HCT116 (cell line): ENCODE measurements around the gene KCND1. TPM values are rescaled to one million over a fixed set of nuclear protein-coding genes. Genes with fewer than 3 reads are reported as not detected.

Experiments
- ATAC-seq: fragments of 200-7000 bp; cut with Tn5 transposase; 2 replicates; pipeline ENCODE4 v1.9.1; 2020; ENCODE audit warnings: mild to moderate bottlenecking, moderate library complexity
- BruUV-seq: library from RNA; stranded (reverse); fragments of 400-500 nt; replicated peaks from 2 replicates; lab custom pipeline; 2021; lab: Mats Ljungman, UMichigan
- CTCF ChIA-PET: fragments of 300-600 bp; sonication (Branson Sonifier 250); formaldehyde crosslinking; loops from one replicate; lab custom pipeline; 2021; ENCODE audit warnings: antibody characterized with exemption; lab: Charles Lee
- POLR2A ChIA-PET: fragments of 300-600, 350-600 bp; sonication (Branson Sonifier 250); formaldehyde crosslinking; loops from one replicate; lab custom pipeline; 2021; ENCODE audit warnings: antibody characterized with exemption; lab: Charles Lee
- RAD21 ChIA-PET, 2 experiments: fragments of 300-600 bp; sonication (Branson Sonifier 250); formaldehyde crosslinking; loops; one replicate each; lab custom pipeline; 2023; ENCODE audit warnings: low total read pairs in 2 of 2; ENCODE audit not compliant: uncharacterized antibody in 2 of 2, unreplicated experiment in 2 of 2, low non-redundant PET in 1 of 2; lab: Charles Lee
- DNase-seq: peaks from one replicate; pipeline ENCODE4 v3.0.0-alpha.2; 2010; ENCODE audit warnings: low read depth, low spot score
- H2AFZ ChIP-seq: fragments of 200-600 bp; shearing (Covaris generic), sonication (generic); 2 replicates; pipeline ENCODE4 v1.6.1; 2017; ENCODE audit warnings: low read depth, mixed run types, mixed read lengths, antibody characterized with exemption, low read length; ENCODE audit not compliant: poor library complexity, severe bottlenecking
- H3K27ac ChIP-seq: 2 replicates; pipeline ENCODE4 v1.5.1; 2012; ENCODE audit warnings: low read depth, low read length
- H3K27me3 ChIP-seq: fragments of 200-600 bp; sonication (generic); 2 replicates; pipeline ENCODE4 v1.6.1; 2016; ENCODE audit warnings: mixed run types, low read length, mixed read lengths; ENCODE audit not compliant: insufficient read depth
- H3K36me3 ChIP-seq, 2 experiments: fragments of 200-500 bp in 1 of 2; fragments of 200-600 bp in 1 of 2; sonication (Bioruptor generic) in 1 of 2; sonication (generic) in 1 of 2; 2 replicates each; pipeline versions ENCODE4 v1.5.1 to v1.6.1; 2014 to 2016; ENCODE audit warnings: low read length in 2 of 2, inconsistent platforms in 1 of 2, mixed read lengths in 1 of 2, mixed run types in 1 of 2; ENCODE audit not compliant: insufficient read depth in 2 of 2, control insufficient read depth in 1 of 2
- H3K4me1 ChIP-seq, 2 experiments: fragments of 200-600 bp in 1 of 2; sonication (generic) in 1 of 2; 2 replicates each; pipeline versions ENCODE4 v1.5.1 to v1.6.1; 2012 to 2017; ENCODE audit warnings: low read length in 2 of 2, inconsistent platforms in 1 of 2, mild to moderate bottlenecking in 1 of 2, mixed read lengths in 1 of 2, mixed run types in 1 of 2, moderate library complexity in 1 of 2; ENCODE audit not compliant: insufficient read depth in 2 of 2, control insufficient read depth in 1 of 2
- H3K4me2 ChIP-seq: fragments of 200-600 bp; sonication (generic); 2 replicates; pipeline ENCODE4 v1.6.1; 2017; ENCODE audit warnings: mixed run types, low read length, mixed read lengths
- H3K4me3 ChIP-seq, 2 experiments: fragments of 200-600 bp in 1 of 2; sonication (generic) in 1 of 2; replicated peaks in 1 of 2; 2 replicates each; pipeline ENCODE4 v1.5.1; 2011 to 2016; ENCODE audit warnings: low read length in 2 of 2, control low read depth in 1 of 2, low read depth in 1 of 2, mild to moderate bottlenecking in 1 of 2, mixed read lengths in 1 of 2, mixed run types in 1 of 2
- H3K79me2 ChIP-seq: fragments of 200-600 bp; sonication (generic); 2 replicates; pipeline ENCODE4 v1.6.1; 2017; ENCODE audit warnings: mild to moderate bottlenecking, mixed run types, low read length, moderate library complexity, mixed read lengths; ENCODE audit not compliant: insufficient read depth
- H3K9ac ChIP-seq: fragments of 200-600 bp; sonication (generic); 2 replicates; pipeline ENCODE4 v1.6.1; 2016; ENCODE audit warnings: low read length, mixed read lengths
- H3K9me2 ChIP-seq: fragments of 200-600 bp; sonication (generic), shearing (Covaris generic); 2 replicates; pipeline ENCODE4 v1.6.1; 2017; ENCODE audit warnings: mixed run types, mild to moderate bottlenecking, moderate library complexity; ENCODE audit not compliant: insufficient read depth
- H3K9me3 ChIP-seq, 2 experiments: fragments of 200-500 bp in 1 of 2; fragments of 200-600 bp in 1 of 2; sonication (Bioruptor generic) in 1 of 2; sonication (generic) in 1 of 2; 2 replicates each; pipeline ENCODE4 v1.6.1; 2014 to 2017; ENCODE audit warnings: low read length in 2 of 2, mixed read lengths in 2 of 2, inconsistent platforms in 1 of 2, low read depth in 1 of 2, mild to moderate bottlenecking in 1 of 2, mixed run types in 1 of 2, moderate library complexity in 1 of 2; ENCODE audit not compliant: control insufficient read depth in 1 of 2, insufficient read depth in 1 of 2
- H4K20me1 ChIP-seq: fragments of 200-600 bp; sonication (generic), shearing (Covaris generic); 2 replicates; pipeline ENCODE4 v1.6.1; 2017; ENCODE audit warnings: mixed run types, mild to moderate bottlenecking, moderate library complexity; ENCODE audit not compliant: insufficient read depth
- CEBPB ChIP-seq: IDR thresholded peaks from 2 replicates; pipeline ENCODE4 v1.6.1; 2012; ENCODE audit warnings: low read depth
- EZH2 ChIP-seq: fragments of 200-600 bp; sonication (generic); IDR thresholded peaks from 2 replicates; pipeline ENCODE4 v1.6.1; 2017; ENCODE audit warnings: antibody characterized with exemption, mixed run types
- POLR2A ChIP-seq: IDR thresholded peaks from 2 replicates; pipeline ENCODE4 v1.7.0; 2011; ENCODE audit warnings: borderline replicate concordance; ENCODE audit not compliant: insufficient read depth, insufficient read length; ENCODE audit errors: extremely low read depth
- RAD21 ChIP-seq: IDR thresholded peaks from 2 replicates; pipeline ENCODE4 v1.6.1; 2012; ENCODE audit warnings: low read depth, mild to moderate bottlenecking
- SP1 ChIP-seq: IDR thresholded peaks from 2 replicates; pipeline ENCODE4 v1.6.1; 2012; ENCODE audit warnings: low read depth
- TCF7L2 ChIP-seq: IDR thresholded peaks from 2 replicates; pipeline ENCODE4 v1.7.0; 2011; ENCODE audit warnings: borderline replicate concordance, inconsistent platforms; ENCODE audit not compliant: insufficient read depth, insufficient read length; ENCODE audit errors: extremely low read depth
- YY1 ChIP-seq: IDR thresholded peaks from 2 replicates; pipeline ENCODE4 v1.6.1; 2011; ENCODE audit warnings: low read length, low read depth, moderate library complexity, mild to moderate bottlenecking; ENCODE audit not compliant: insufficient replicate concordance; ENCODE audit errors: extremely low read depth
- ZBTB33 ChIP-seq: IDR thresholded peaks from 2 replicates; pipeline ENCODE4 v1.6.1; 2011; ENCODE audit warnings: mild to moderate bottlenecking, low read length, moderate library complexity; ENCODE audit not compliant: insufficient replicate concordance; ENCODE audit errors: extremely low read depth
- ZFX ChIP-seq: fragments of 450-650 bp; IDR thresholded peaks from 2 replicates; pipeline ENCODE4 v1.6.1; 2017
- ZNF274 ChIP-seq: fragments of 200-500 bp; sonication (Bioruptor generic); IDR thresholded peaks from 2 replicates; pipeline ENCODE4 v1.6.1; 2014; ENCODE audit warnings: mild to moderate bottlenecking, low read depth, low read length, inconsistent platforms
- intact Hi-C: fragments of 100-400 bp; cut with micrococcal nuclease; formaldehyde crosslinking; loops from 2 replicates; pipeline ENCODE4 v1.10.0; 2022
- total RNA-seq: library from RNA; stranded (reverse); gene quantifications from one replicate; pipeline ENCODE4 v1.2.1, GENCODE V29; 2021; ENCODE audit not compliant: unreplicated experiment

The KCND1 gene
- total RNA-seq, 1 experiment from 2014 or later, result 5.5 TPM

DNA sequence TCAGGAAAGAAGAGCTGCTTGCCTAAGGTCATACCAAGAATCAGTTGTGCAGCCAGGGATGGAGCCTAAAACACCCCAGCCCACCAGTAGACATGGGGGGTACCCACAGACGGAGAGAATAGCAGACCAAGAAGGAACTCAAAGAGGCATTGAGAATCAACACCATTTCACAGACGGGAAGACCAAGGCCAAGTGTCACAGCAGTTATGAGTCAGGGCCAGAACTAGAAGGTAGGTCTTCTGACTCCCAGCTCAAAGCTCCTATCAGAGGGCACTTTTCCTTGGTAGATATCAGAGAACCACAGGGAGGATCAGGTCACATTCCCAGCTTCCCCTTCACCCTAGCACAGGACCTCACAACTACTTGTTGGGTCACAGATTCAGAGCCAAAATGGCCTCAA is 28.7 kb downstream of the KCND1 start:
- peaks cover 0 to 5% of the 10 kb centered on the region in 2 experiments; a peak in 2 of 4 replicates for H3K36me3 ChIP-seq
- no peaks in the 10 kb centered on the region for H3K27me3 ChIP-seq
- H3K79me2 ChIP-seq, result peaks cover 56% of the 10 kb centered on the region
- H3K4me1 ChIP-seq, result no peaks in the 10 kb centered on the region
- no peaks in the 10 kb centered on the region for H4K20me1 ChIP-seq
- no peaks in the 10 kb centered on the region for H3K9me3 ChIP-seq
- no peak for DNase-seq
- TF ChIP-seq TCF7L2 (no peak), ZBTB33 (no peak), SP1 (no peak), YY1 (no peak), EZH2 (no peak), POLR2A (no peak), ZFX (no peak), ZNF274 (no peak), RAD21 (no peak), CEBPB (no peak)
- intact Hi-C loops, result no loop called here
- H3K9me2 ChIP-seq, result no peaks in the 10 kb centered on the region
- no peak overlapping the region for H3K4me2 ChIP-seq
- BruUV-seq, result no TSS peak
- CTCF ChIA-PET, result no interaction called here
- RAD21 ChIA-PET, result no interaction called here
- no peak for ATAC-seq
- POLR2A ChIA-PET, result no interaction called here
- H3K27ac ChIP-seq, result no peak overlapping the region
- H2AFZ ChIP-seq, result no peak overlapping the region
- H3K9ac ChIP-seq, result no peak overlapping the region
- no peak overlapping the region for H3K4me3 ChIP-seq
